Rectal smooth muscle tissue (tissue), 1 donor: ENCODE data around the gene VEGFC.

Experiments used
- H3K27ac ChIP-seq: one replicate; pipeline ENCODE4 v1.7.0; 2013; ENCODE audit warnings: low read depth, low read length, inconsistent platforms
- H3K27me3 ChIP-seq: one replicate; pipeline ENCODE4 v1.7.0; 2013; ENCODE audit warnings: low read length; ENCODE audit not compliant: control insufficient read depth, insufficient read depth
- H3K36me3 ChIP-seq: one replicate; pipeline ENCODE4 v1.7.0; 2013; ENCODE audit warnings: low read length; ENCODE audit not compliant: control insufficient read depth, insufficient read depth
- H3K4me1 ChIP-seq: one replicate; pipeline ENCODE4 v1.7.0; 2013; ENCODE audit warnings: low read length; ENCODE audit not compliant: control insufficient read depth, insufficient read depth
- H3K4me3 ChIP-seq: one replicate; pipeline ENCODE4 v1.7.0; 2013; ENCODE audit warnings: low read length
- H3K9ac ChIP-seq: one replicate; pipeline ENCODE4 v1.7.0; 2013; ENCODE audit warnings: low read length

The VEGFC gene

DNA sequence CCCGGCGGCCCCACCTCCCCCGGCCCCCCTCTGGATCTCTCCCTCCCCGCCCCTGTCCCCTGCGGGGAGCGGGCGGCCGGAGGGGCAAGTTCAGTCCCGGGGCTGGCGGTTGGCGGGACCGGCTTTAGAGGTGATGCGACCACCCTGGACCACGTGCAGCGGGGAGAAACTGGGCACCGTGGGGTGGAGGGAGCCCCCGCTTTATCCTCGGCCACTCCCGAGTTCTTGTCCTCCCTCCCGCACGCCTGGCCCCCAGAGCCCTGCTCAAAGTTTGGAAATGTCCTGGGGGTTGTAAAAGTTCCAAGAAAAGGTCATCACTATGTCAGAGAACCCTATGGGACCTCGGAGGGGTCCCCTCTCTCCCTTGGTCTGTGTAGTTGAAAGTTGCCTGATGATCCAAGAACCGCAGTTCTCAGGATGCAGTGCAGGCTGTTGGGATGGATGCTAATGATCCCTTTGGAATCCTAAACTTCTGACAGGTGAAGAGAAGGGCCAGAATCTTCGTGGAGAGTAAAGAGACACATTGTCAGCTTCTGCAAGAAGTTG lies 411 bp upstream of the VEGFC start:
- Histone ChIP-seq H3K4me3 (peak overlapping the region; percentile 31), H3K4me1 (peaks cover 2% of the 10 kb centered on the region), H3K9ac (no peak overlapping the region), H3K27ac (no peak overlapping the region), H3K36me3 (no peaks in the 10 kb centered on the region), H3K27me3 (no peaks in the 10 kb centered on the region)

- peaks cover 2% of the 10 kb centered on the region for H3K4me1 ChIP-seq
- no peak overlapping the region for H3K27ac ChIP-seq
- no peaks in the 10 kb centered on the region for H3K36me3 ChIP-seq
- no peak overlapping the region for H3K9ac ChIP-seq
- no peaks in the 10 kb centered on the region for H3K27me3 ChIP-seq
- H3K4me3 ChIP-seq = peak overlapping the region; percentile 68
Observed at GRCh38 chr4:176791591-176792325, 964 bp downstream of the VEGFC start.

- no peaks in the 10 kb centered on the region for H3K27me3 ChIP-seq
- H3K4me3 ChIP-seq = no peak overlapping the region
Observed at GRCh38 chr4:176790398-176790797, 2.3 kb downstream of the VEGFC start.

DNA sequence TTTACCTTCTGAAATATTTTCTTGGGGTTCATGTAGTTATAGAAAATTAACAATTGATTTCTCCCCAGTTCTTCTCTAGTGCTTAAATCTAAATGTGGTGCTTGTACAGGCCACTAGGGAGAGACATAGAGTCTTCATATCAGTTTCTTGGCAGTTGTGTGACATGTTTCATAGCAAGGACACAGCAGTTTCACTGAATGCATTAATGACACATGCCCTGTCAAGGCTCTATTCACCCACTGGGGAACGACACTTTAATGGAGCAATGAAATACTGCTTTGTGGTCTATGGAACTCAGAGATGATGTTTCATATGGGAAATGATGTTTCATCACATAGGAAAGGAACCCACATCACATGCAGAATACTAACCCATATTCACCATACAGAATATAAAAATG lies 2.8 kb downstream of the VEGFC start:
- Histone ChIP-seq H3K27me3 (no peaks in the 10 kb centered on the region), H3K4me3 (no peak overlapping the region), H3K27ac (no peak overlapping the region), H3K36me3 (no peaks in the 10 kb centered on the region), H3K4me1 (peaks cover 2% of the 10 kb centered on the region), H3K9ac (no peak overlapping the region)

More at GRCh38 chr4:176790398-176790797, 2.3 kb downstream of the VEGFC start:
- Histone ChIP-seq H3K4me1 (peaks cover 2% of the 10 kb centered on the region), H3K9ac (no peak overlapping the region), H3K27ac (no peak overlapping the region), H3K36me3 (no peaks in the 10 kb centered on the region)

DNA sequence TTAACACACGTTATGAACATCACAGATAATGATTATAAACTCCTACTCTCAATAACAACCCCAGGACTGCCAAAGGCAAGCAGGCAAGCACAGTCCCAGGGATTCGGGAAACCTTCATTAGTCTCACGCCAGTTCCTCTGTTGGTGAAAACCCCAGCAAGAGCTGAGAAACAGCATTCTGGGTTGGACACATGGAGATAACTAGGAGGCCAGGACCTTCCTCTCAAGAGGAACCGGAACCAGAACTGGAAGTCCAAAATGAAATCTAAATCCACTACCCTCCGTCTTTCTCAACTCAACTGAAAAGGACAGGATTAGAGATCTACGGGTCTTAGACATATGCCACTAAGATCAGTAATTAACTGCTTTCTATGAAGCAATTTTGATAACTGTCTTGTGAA lies 3.8 kb downstream of the VEGFC start:
- Histone ChIP-seq H3K27me3 (no peaks in the 10 kb centered on the region), H3K4me1 (peaks cover 2% of the 10 kb centered on the region), H3K4me3 (no peak overlapping the region), H3K36me3 (no peaks in the 10 kb centered on the region), H3K9ac (no peak overlapping the region), H3K27ac (no peak overlapping the region)

DNA sequence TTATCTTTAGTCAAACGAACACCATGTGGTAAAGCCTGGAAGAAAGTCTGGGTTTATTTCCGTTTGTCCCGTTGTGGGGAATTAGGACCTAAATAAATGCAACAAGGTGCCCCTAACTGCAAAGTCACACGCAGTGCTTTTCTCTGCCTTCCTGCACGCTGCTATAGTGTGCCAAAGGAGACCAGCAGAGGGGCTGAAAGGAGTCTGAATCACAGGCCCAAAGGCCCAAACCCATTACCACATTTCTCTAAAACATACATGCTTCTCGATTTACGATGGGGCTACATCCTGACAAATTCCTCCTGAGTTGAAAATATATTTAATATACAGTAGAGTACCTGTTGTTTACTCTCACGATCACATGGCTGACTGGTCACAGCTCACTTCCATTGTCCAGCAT lies 4.5 kb downstream of the VEGFC start:
- H3K27ac ChIP-seq = no peak overlapping the region
- no peak overlapping the region for H3K4me3 ChIP-seq

DNA sequence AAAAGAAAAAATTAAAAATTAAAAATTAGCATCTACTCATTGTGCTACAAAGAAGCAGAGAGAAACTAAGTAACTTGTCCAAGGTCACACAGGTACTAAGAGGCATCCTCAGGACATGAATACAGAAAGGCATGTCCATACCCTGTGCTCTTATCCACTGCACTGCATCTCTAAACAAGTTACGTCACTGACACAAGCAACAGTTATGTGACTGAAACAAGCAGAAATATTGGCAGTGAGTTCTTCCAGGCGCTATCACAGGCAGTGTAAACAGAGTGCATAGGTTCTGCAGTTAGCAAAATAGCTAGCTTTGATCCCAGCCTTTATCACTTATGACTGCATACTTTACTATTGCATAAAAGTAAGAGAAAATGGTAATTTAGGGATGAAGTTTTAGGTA lies 7.9 kb downstream of the VEGFC start:
- no peaks in the 10 kb centered on the region for H3K27me3 ChIP-seq
- no peaks in the 10 kb centered on the region for H3K4me1 ChIP-seq
- H3K27ac ChIP-seq = no peak overlapping the region
- H3K9ac ChIP-seq = no peak overlapping the region
- no peaks in the 10 kb centered on the region for H3K36me3 ChIP-seq
- H3K4me3 ChIP-seq = no peak overlapping the region

More for the DNA sequence above, 4.5 kb downstream of the VEGFC start:
- no peak overlapping the region for H3K9ac ChIP-seq
- H3K36me3 ChIP-seq = no peaks in the 10 kb centered on the region
- no peaks in the 10 kb centered on the region for H3K27me3 ChIP-seq
- H3K4me1 ChIP-seq = peaks cover 2% of the 10 kb centered on the region

GRCh38 chr4:176782794-176783193 lies 9.9 kb downstream of the VEGFC start:
- no peaks in the 10 kb centered on the region for H3K36me3 ChIP-seq
- H3K27me3 ChIP-seq = no peaks in the 10 kb centered on the region
- no peak overlapping the region for H3K4me3 ChIP-seq
- no peak overlapping the region for H3K9ac ChIP-seq
- H3K27ac ChIP-seq = no peak overlapping the region
- H3K4me1 ChIP-seq = no peaks in the 10 kb centered on the region

GRCh38 chr4:176782191-176782590 lies 10.5 kb downstream of the VEGFC start:
- no peaks in the 10 kb centered on the region for H3K36me3 ChIP-seq
- no peak overlapping the region for H3K9ac ChIP-seq
- H3K27ac ChIP-seq = no peak overlapping the region
- no peak overlapping the region for H3K4me3 ChIP-seq
- H3K27me3 ChIP-seq = no peaks in the 10 kb centered on the region
- H3K4me1 ChIP-seq = no peaks in the 10 kb centered on the region

GRCh38 chr4:176781739-176782100 lies 11.0 kb downstream of the VEGFC start:
- Histone ChIP-seq H3K36me3 (no peaks in the 10 kb centered on the region), H3K4me3 (no peak overlapping the region), H3K4me1 (no peaks in the 10 kb centered on the region), H3K27me3 (no peaks in the 10 kb centered on the region), H3K27ac (no peak overlapping the region), H3K9ac (no peak overlapping the region)

- no peaks in the 10 kb centered on the region for H3K27me3 ChIP-seq
- H3K9ac ChIP-seq = no peak overlapping the region
- no peaks in the 10 kb centered on the region for H3K4me1 ChIP-seq
- no peaks in the 10 kb centered on the region for H3K36me3 ChIP-seq
- no peak overlapping the region for H3K4me3 ChIP-seq
- H3K27ac ChIP-seq = no peak overlapping the region
Observed at GRCh38 chr4:176780995-176781738, 11.6 kb downstream of the VEGFC start.

DNA sequence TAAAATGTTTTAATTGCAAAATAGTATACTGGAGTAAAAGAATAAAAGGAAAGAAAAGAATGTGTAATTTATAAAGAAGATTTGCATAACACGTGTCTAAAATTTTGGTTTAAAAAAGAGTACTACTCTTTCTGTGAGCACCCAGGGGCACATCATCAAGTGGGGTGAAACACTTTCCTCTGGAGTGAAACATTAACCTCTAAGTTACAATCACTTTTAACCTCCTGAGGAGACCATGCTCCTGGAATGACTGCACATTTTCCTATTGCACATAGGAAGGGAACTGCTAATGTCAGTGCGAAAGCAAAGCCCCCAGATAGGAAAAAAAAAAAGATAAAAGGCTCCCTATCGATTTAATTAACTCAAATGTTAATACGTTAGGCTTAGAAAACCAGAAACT lies 13.3 kb downstream of the VEGFC start:
- H3K9ac ChIP-seq = no peak overlapping the region
- no peaks in the 10 kb centered on the region for H3K4me1 ChIP-seq
- H3K4me3 ChIP-seq = no peak overlapping the region
- no peaks in the 10 kb centered on the region for H3K27me3 ChIP-seq
- no peak overlapping the region for H3K27ac ChIP-seq
- H3K36me3 ChIP-seq = no peaks in the 10 kb centered on the region
